ENCODE measurements around the gene TBL3.
A peak's percentile ranks its signal among the peaks of the same experiment; 100 is the strongest.
"Not testable (repeated sequence)": the region's sequence is repeated elsewhere in the genome, so short reads cannot be mapped to it uniquely, and the experiment has no call there.

TBL3 gene

GRCh38 chr16:1959269-1960039 is 12.4 kb upstream of the TBL3 start, which contains the start of gene NDUFB10:
TSS of gene NDUFB10 (plus strand) at chr16:1959538. CDS start at chr16:1959625, 87 bp downstream.
- H3K4me1 ChIP-seq (ENCODE audit: control insufficient read depth in 1 of 2, insufficient read depth in 2 of 2, low read length in 2 of 2), result peaks cover 5 to 29% of the 10 kb centered on the region in 2 donors
- H3K27me3 ChIP-seq (ENCODE audit: low read depth, low read length), result no peaks in the 10 kb centered on the region
- peaks cover 3 to 19% of the 10 kb centered on the region in 2 donors for H3K36me3 ChIP-seq (ENCODE audit: control insufficient read depth in 1 of 2, insufficient read depth in 2 of 2, low read length in 2 of 2)
- peak within 1 kb of the TSS; percentile 59 to 90 for H3K4me3 ChIP-seq (ENCODE audit: low read depth in 1 of 2, low read length in 2 of 2)
- no peaks in the 10 kb centered on the region for H3K9me3 ChIP-seq (ENCODE audit: control insufficient read depth in 1 of 2, low read length in 2 of 2)
- H3K27ac ChIP-seq (ENCODE audit: low read length), result no peak within 1 kb of the TSS

GRCh38 chr16:1960665-1961630 is 10.9 kb upstream of the TBL3 start:
- Histone ChIP-seq H3K4me1 (ENCODE audit: control insufficient read depth in 1 of 2, insufficient read depth in 2 of 2, low read length in 2 of 2) (peaks cover 9 to 36% of the 10 kb centered on the region in 2 donors), H3K9me3 (ENCODE audit: control insufficient read depth in 1 of 2, low read length in 2 of 2) (no peaks in the 10 kb centered on the region), H3K4me3 (ENCODE audit: low read depth in 1 of 2, low read length in 2 of 2) (peak overlapping the region; percentile 59 to 90), H3K27ac (ENCODE audit: low read length) (no peak overlapping the region), H3K27me3 (ENCODE audit: low read depth, low read length) (no peaks in the 10 kb centered on the region), H3K36me3 (ENCODE audit: control insufficient read depth in 1 of 2, insufficient read depth in 2 of 2, low read length in 2 of 2) (peaks cover 3 to 19% of the 10 kb centered on the region in 2 donors)

GRCh38 chr16:1961651-1962067 is 10.2 kb upstream of the TBL3 start:
- no peaks in the 10 kb centered on the region for H3K9me3 ChIP-seq (ENCODE audit: control insufficient read depth in 1 of 2, low read length in 2 of 2)
- peaks cover 9 to 37% of the 10 kb centered on the region in 2 donors for H3K4me1 ChIP-seq (ENCODE audit: control insufficient read depth in 1 of 2, insufficient read depth in 2 of 2, low read length in 2 of 2)
- no peak overlapping the region for H3K27ac ChIP-seq (ENCODE audit: low read length)
- peaks cover 3 to 19% of the 10 kb centered on the region in 2 donors for H3K36me3 ChIP-seq (ENCODE audit: control insufficient read depth in 1 of 2, insufficient read depth in 2 of 2, low read length in 2 of 2)
- H3K27me3 ChIP-seq (ENCODE audit: low read depth, low read length), result no peaks in the 10 kb centered on the region
- H3K4me3 ChIP-seq (ENCODE audit: low read depth in 1 of 2, low read length in 2 of 2), result no peak overlapping the region

GRCh38 chr16:1962161-1963153 is 9.4 kb upstream of the TBL3 start:
- H3K27ac ChIP-seq (ENCODE audit: low read length); H3K27me3 ChIP-seq (ENCODE audit: low read depth, low read length); H3K4me3 ChIP-seq (ENCODE audit: low read depth in 1 of 2, low read length in 2 of 2); H3K9me3 ChIP-seq (ENCODE audit: control insufficient read depth in 1 of 2, low read length in 2 of 2): not testable (repeated sequence)
- peaks cover 3 to 19% of the 10 kb centered on the region in 2 donors for H3K36me3 ChIP-seq (ENCODE audit: control insufficient read depth in 1 of 2, insufficient read depth in 2 of 2, low read length in 2 of 2)
- peaks cover 9 to 37% of the 10 kb centered on the region in 2 donors for H3K4me1 ChIP-seq (ENCODE audit: control insufficient read depth in 1 of 2, insufficient read depth in 2 of 2, low read length in 2 of 2)

- Histone ChIP-seq H3K9me3 (ENCODE audit: control insufficient read depth in 1 of 2, low read length in 2 of 2) (no peaks in the 10 kb centered on the region), H3K27me3 (ENCODE audit: low read depth, low read length) (no peaks in the 10 kb centered on the region), H3K36me3 (ENCODE audit: control insufficient read depth in 1 of 2, insufficient read depth in 2 of 2, low read length in 2 of 2) (peaks cover 3 to 19% of the 10 kb centered on the region in 2 donors), H3K27ac (ENCODE audit: low read length) (peak overlapping the region; percentile 94), H3K4me1 (ENCODE audit: control insufficient read depth in 1 of 2, insufficient read depth in 2 of 2, low read length in 2 of 2) (peaks cover 9 to 33% of the 10 kb centered on the region in 2 donors), H3K4me3 (ENCODE audit: low read depth in 1 of 2, low read length in 2 of 2) (peak overlapping the region; percentile 77 to 80)
Observed at GRCh38 chr16:1963806-1964505, 7.9 kb upstream of the TBL3 start.

GRCh38 chr16:1964506-1965395 is 7.1 kb upstream of the TBL3 start, which contains the start of gene RPS2:
TSS of gene RPS2 (minus strand) at chr16:1964826. CDS start at chr16:1964625, 201 bp downstream.
- no peaks in the 10 kb centered on the region for H3K9me3 ChIP-seq (ENCODE audit: control insufficient read depth in 1 of 2, low read length in 2 of 2)
- H3K4me1 ChIP-seq (ENCODE audit: control insufficient read depth in 1 of 2, insufficient read depth in 2 of 2, low read length in 2 of 2), result peaks cover 9 to 31% of the 10 kb centered on the region in 2 donors
- peak within 1 kb of the TSS; percentile 94 for H3K27ac ChIP-seq (ENCODE audit: low read length)
- peak within 1 kb of the TSS; percentile 77 to 80 for H3K4me3 ChIP-seq (ENCODE audit: low read depth in 1 of 2, low read length in 2 of 2)
- H3K27me3 ChIP-seq (ENCODE audit: low read depth, low read length), result no peaks in the 10 kb centered on the region
- H3K36me3 ChIP-seq (ENCODE audit: control insufficient read depth in 1 of 2, insufficient read depth in 2 of 2, low read length in 2 of 2), result peaks cover 3 to 19% of the 10 kb centered on the region in 2 donors

GRCh38 chr16:1965396-1966001 is 6.4 kb upstream of the TBL3 start:
- Histone ChIP-seq H3K27me3 (ENCODE audit: low read depth, low read length) (no peaks in the 10 kb centered on the region), H3K4me3 (ENCODE audit: low read depth in 1 of 2, low read length in 2 of 2) (peak overlapping the region; percentile 77 to 80), H3K9me3 (ENCODE audit: control insufficient read depth in 1 of 2, low read length in 2 of 2) (no peaks in the 10 kb centered on the region), H3K4me1 (ENCODE audit: control insufficient read depth in 1 of 2, insufficient read depth in 2 of 2, low read length in 2 of 2) (peaks cover 8 to 24% of the 10 kb centered on the region in 2 donors), H3K36me3 (ENCODE audit: control insufficient read depth in 1 of 2, insufficient read depth in 2 of 2, low read length in 2 of 2) (peaks cover 3 to 19% of the 10 kb centered on the region in 2 donors), H3K27ac (ENCODE audit: low read length) (peak overlapping the region; percentile 94)

GRCh38 chr16:1966460-1966859 is 5.4 kb upstream of the TBL3 start, which contains the start of gene RNF151:
TSS of gene RNF151 (plus strand) at chr16:1966856. CDS start at chr16:1966882, 26 bp downstream.
- peaks cover 5 to 24% of the 10 kb centered on the region in 2 donors for H3K4me1 ChIP-seq (ENCODE audit: control insufficient read depth in 1 of 2, insufficient read depth in 2 of 2, low read length in 2 of 2)
- H3K27ac ChIP-seq (ENCODE audit: low read length), result peak within 1 kb of the TSS; percentile 94
- no peaks in the 10 kb centered on the region for H3K9me3 ChIP-seq (ENCODE audit: control insufficient read depth in 1 of 2, low read length in 2 of 2)
- H3K27me3 ChIP-seq (ENCODE audit: low read depth, low read length), result no peaks in the 10 kb centered on the region
- H3K36me3 ChIP-seq (ENCODE audit: control insufficient read depth in 1 of 2, insufficient read depth in 2 of 2, low read length in 2 of 2), result peaks cover 3 to 15% of the 10 kb centered on the region in 2 donors
- peak within 1 kb of the TSS; percentile 77 to 80 for H3K4me3 ChIP-seq (ENCODE audit: low read depth in 1 of 2, low read length in 2 of 2)
